Measurements from ENCODE around the gene PLEKHA7. TPM values are rescaled to one million over a fixed set of nuclear protein-coding genes. Genes with fewer than 3 reads are reported as not detected.
A peak's percentile ranks its signal among the peaks of the same experiment; 100 is the strongest.

Gene PLEKHA7
- total RNA-seq, 1 experiment from 2014 or later = not detected

DNA sequence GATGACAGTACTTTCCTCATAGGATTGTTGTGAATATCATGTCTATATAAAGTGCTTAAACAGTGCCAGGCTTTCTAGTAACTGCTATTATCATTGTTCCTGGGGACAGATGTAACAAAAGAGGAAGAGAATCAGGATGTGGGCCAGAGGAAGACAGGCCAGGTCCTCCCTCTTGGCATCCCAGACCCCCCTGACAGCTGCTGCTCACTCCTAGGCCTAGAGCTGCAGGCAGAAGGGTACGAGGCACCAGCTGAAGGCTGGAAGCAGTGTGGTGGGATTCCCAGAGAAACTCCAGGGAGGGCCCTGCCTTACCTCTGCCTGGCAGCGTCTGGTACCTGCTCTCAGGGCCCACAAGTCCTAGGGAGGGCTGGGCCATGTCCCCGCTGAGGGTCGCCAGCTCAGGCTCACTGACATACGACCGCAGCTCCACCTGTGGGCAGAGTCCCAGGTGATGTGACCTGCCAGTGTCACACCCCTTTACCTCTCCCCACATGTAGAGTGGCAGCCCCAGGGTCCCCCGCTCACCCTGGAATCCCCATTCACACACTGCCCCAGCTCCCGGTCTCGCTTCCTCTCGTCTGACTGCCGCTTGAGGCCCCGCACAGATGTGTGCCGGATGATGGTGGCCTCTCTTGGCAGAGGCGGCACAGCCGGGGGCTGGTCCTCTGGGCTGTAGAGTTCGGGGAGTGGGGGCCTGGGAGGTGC is 223.6 kb downstream of the PLEKHA7 start:
- no peak for DNase-seq
- no peak overlapping the region for H3K4me3 ChIP-seq
- H3K36me3 ChIP-seq = no peaks in the 10 kb centered on the region

DNA sequence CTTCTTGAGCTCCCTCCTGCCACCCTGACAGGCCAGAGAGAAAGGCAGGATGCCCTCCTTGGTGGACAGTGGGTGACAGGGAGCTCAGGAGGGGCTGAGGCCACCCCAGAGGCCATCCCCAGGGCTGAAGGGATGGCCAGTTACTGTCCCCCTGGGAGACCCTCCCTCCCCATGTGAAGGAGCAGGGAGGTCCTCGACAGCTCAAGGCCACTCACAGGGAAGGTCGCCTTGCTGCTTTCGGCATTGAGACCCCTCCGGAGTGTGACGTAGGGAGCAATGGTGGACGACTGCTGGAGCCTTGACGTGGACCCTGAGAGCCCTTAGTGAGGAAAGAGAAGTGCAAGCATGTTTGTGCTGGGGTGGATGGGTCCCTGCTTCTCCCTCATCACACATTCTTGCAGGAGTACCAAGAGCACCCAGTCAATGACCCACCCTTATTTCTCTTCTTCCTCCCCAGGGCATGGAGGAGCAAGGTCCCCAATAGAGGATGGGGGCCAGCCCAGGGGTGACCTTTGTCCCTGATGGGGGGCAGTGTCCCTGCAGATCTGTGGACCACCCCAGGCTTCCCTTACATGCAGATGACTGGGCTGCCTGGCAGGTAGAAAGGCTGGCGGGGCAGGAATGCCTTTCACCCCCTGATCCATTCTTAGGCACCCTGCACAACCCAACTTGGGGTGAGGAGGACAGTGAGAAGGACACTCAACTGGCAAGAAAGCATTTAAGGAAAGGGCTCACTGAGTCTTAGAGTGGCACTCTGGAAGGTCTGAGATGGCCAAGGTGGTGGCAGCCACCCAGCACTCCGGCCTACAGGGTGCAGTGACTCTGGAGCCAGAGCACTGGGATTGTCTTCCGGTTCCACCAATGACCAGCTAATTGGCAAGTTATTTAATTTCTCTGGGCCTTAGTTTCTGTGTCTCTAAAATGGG is 224.4 kb downstream of the PLEKHA7 start:
- Histone ChIP-seq H3K36me3 (no peaks in the 10 kb centered on the region), H3K9me3 (no peaks in the 10 kb centered on the region)
- DNase-seq = no peak

More for the DNA sequence above, 223.6 kb downstream of the PLEKHA7 start:
- Histone ChIP-seq H3K9me3 (no peaks in the 10 kb centered on the region), H3K27me3 (no peaks in the 10 kb centered on the region)

DNA sequence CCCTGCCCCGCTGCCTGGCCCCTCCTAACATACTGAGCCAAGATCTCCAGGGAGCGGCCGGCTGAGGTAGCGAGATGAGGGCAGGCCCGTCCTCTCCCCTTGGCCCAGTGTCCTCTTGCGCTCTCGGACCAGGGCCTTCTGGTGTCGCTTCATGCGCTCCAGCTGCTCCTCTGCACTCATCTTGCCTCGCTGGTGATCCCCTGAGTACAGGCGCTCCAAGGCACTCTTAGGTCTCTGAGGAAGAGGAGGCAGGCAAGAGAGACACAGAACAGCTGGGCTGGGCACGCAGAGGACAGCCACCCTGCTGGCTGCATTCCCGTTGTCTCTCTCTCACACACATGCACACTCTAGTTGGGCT is 225.2 kb downstream of the PLEKHA7 start:
- Histone ChIP-seq H3K4me3 (no peak overlapping the region), H3K36me3 (no peaks in the 10 kb centered on the region), H3K9me3 (no peaks in the 10 kb centered on the region), H3K27me3 (no peaks in the 10 kb centered on the region)
- no peak for DNase-seq

More for the DNA sequence above, 224.4 kb downstream of the PLEKHA7 start:
- no peaks in the 10 kb centered on the region for H3K27me3 ChIP-seq
- no peak overlapping the region for H3K4me3 ChIP-seq

DNA sequence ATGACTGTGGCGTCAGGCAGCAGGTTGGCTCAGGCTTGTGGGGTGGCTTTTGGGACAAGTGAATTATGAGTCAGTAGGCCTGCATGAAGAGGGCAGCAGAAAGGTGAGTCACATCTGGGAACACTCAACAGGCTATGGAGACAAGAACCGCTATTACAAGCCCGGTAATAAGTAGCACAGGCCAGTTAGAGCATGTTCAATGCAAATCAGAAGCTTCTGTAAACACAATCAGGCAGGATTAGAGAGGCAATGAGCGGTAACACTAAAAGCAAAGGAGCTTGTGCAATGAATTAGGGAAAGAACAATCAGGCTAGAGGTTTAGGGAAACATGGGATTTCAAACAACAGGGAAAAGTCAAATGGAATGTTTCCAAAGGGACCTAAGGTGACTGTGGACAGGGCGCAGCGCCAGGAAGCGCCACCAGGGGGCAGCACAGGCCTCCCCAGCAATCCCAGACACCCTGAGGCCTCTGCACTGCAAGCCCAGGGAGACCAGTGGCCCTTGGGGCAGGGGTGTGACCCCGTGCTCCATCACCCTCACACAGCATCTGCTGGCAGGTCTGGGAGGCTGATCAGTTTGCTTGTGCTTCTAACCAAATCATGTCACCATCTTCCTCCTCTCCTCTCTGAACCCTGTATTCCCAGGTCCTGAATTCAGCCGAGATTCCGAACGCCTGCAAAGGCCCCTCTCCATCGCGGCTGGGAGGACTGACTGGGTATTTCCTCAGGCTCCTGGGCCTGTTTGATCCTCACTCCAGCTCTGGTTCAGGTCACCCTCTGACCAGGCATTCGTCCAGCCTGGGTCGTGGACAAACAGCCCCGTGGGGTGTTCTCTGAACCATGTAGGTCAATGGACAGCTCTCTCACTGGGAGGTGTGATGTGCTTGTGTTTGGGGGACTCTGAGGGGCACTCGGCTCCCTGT is 225.8 kb downstream of the PLEKHA7 start:
- H3K36me3 ChIP-seq = no peaks in the 10 kb centered on the region
- H3K27me3 ChIP-seq = no peaks in the 10 kb centered on the region
- DNase-seq = peak; percentile 54
- H3K9me3 ChIP-seq = no peaks in the 10 kb centered on the region
- no peak overlapping the region for H3K4me3 ChIP-seq

DNA sequence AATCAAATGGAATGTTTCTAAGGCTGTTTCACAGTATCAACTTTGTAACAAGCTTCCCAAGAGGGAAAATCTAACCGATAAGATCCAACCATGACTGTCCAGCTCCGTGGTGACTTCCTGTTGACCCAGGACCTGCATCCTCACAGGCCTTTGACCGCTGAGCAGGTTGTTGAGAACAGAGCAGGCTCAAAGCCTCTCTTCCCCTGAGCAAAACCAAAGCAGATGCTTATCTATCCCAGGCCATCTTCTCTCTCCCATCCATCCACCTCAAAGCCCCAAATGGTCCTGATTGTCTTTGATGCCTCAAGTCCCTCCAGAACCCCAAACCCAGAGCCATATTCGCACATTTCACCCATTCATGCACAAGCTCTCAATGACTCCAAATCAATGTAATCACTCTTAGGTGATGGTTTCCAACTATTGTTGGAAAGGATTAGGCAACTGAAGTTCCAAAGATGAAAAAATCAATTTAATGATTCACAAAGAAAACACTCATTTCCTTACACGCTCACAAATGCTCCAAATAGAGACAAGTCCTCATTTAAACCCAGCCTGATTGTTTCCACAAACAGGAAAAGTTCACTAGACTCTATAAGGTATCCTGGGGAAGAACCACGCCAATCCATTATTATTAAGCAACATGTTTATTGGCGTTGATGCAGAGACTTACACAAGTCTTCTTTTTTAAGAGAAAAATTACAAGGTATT is 227.0 kb downstream of the PLEKHA7 start:
- H3K27me3 ChIP-seq = no peaks in the 10 kb centered on the region
- no peak overlapping the region for H3K4me3 ChIP-seq
- no peaks in the 10 kb centered on the region for H3K36me3 ChIP-seq
- DNase-seq = no peak
- H3K9me3 ChIP-seq = no peaks in the 10 kb centered on the region

DNA sequence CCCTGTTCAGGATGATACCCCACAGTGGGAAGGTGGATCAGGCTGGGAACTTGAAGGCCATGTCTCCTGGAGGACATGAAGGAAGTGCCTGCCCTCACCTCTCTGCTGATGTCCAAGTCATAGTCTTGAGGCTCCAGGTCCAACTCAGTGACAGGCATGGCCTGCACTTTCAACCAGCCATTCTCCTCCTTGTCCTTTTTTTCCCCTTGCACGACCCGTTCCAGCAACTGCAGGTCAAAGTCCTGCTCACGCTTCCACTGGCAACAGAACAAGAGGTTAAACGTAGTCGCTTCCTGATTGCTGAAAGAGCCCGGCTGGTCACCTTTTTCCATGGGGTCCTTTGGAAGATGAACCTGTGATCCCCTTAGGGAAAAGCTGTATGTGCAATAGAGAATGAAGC is 228.1 kb downstream of the PLEKHA7 start:
- H3K9me3 ChIP-seq = no peaks in the 10 kb centered on the region
- DNase-seq = no peak
- no peaks in the 10 kb centered on the region for H3K36me3 ChIP-seq
- no peaks in the 10 kb centered on the region for H3K27me3 ChIP-seq
- H3K4me3 ChIP-seq = no peak overlapping the region

DNA sequence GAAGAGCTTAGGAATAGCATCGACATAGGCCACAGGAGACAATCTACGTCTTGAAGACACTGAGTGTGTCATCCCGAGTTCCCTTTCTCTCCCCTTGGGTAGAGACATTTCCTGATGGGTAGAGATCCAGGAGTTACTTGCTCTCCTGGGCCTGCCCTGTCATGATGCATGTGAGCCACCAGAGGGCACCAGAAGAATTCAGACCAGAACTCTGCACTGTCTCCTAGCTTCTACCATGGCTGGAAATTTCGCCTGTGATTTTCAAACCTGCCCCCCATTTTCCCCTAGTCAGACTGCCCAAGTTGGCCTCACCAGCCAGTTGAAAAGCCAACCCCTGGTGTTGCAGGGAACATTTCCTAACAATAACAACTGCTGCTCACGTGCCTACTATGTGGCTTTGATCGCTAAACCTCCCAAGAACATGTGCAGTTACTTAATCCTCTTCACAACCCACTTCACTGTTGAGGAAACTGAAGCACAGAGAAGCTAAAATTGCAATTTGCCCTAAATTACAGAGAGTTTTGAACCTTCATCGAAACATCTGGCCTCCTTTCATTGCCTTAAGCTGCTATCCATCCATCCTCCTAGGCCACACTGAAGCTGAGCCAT is 228.6 kb downstream of the PLEKHA7 start:
- H3K9me3 ChIP-seq = no peaks in the 10 kb centered on the region
- DNase-seq = peak; percentile 38
- H3K4me3 ChIP-seq = no peak overlapping the region
- H3K36me3 ChIP-seq = no peaks in the 10 kb centered on the region
- no peaks in the 10 kb centered on the region for H3K27me3 ChIP-seq

DNA sequence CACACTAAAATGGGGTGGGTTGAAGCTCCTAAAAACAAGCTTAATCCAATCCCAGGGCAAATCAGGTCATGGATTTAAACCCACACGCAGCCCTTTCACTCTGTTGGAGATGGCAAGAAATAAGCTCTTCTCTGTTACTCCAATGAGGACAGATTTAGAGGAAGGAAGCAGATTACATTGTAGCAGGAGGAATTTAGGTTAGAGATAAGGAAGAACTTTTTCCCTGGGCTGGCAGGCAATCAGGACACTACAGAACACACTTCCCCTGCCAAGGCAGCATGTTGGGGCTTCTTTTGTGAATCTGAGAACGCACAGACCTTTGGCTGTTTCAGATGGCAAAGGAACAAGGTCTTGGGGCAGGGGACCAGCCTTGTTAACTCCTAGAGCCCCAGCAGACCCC is 229.5 kb downstream of the PLEKHA7 start:
- H3K4me3 ChIP-seq = no peak overlapping the region
- no peaks in the 10 kb centered on the region for H3K36me3 ChIP-seq
- no peak for DNase-seq
- no peaks in the 10 kb centered on the region for H3K9me3 ChIP-seq
- no peaks in the 10 kb centered on the region for H3K27me3 ChIP-seq

DNA sequence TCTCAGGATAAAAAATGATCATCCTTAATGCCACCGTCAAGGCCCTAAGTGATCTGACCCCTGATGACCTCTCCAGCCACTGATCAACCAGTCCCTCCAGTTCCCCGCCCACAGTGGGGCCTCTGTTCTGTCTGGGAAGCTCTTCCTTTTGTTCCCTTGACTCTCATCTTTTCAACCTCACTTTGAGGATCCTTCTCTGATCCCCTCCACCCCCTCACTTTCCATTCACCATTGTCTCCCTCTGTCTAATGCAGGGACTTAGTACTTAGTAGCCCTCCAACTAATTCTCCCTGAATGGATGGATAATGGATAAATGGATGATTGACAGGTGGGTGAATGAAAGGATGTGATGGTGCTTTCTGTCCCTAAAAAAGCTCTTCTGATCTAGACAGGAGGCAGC is 230.1 kb downstream of the PLEKHA7 start:
- no peak for DNase-seq
- no peaks in the 10 kb centered on the region for H3K9me3 ChIP-seq
- no peaks in the 10 kb centered on the region for H3K27me3 ChIP-seq
- no peaks in the 10 kb centered on the region for H3K36me3 ChIP-seq
- H3K4me3 ChIP-seq = no peak overlapping the region

DNA sequence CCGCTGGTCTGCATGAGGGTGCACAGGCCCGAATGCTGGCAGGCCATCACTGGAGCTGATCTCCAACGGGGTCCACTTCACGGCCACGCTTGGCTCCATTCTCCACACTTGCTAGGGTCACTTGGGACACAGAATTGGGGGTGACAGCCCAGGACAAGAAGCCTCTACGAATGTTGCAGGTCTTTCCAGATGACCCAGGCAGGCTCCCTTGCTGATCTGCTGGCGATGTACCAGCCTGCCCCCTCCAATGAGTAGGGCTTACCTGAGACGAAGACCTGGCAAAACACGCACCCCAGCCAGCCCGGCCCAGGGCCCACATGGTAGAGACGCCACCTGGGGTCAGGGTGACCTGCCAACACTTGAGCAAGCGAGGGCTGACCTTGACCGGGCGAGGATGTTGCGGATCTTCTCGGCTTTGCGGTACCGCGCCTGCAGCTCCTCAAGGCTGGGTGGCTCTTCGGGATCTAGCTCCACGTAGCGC is 230.9 kb downstream of the PLEKHA7 start:
- no peak overlapping the region for H3K4me3 ChIP-seq
- H3K9me3 ChIP-seq = no peaks in the 10 kb centered on the region
- no peaks in the 10 kb centered on the region for H3K27me3 ChIP-seq
- no peak for DNase-seq
- no peaks in the 10 kb centered on the region for H3K36me3 ChIP-seq

DNA sequence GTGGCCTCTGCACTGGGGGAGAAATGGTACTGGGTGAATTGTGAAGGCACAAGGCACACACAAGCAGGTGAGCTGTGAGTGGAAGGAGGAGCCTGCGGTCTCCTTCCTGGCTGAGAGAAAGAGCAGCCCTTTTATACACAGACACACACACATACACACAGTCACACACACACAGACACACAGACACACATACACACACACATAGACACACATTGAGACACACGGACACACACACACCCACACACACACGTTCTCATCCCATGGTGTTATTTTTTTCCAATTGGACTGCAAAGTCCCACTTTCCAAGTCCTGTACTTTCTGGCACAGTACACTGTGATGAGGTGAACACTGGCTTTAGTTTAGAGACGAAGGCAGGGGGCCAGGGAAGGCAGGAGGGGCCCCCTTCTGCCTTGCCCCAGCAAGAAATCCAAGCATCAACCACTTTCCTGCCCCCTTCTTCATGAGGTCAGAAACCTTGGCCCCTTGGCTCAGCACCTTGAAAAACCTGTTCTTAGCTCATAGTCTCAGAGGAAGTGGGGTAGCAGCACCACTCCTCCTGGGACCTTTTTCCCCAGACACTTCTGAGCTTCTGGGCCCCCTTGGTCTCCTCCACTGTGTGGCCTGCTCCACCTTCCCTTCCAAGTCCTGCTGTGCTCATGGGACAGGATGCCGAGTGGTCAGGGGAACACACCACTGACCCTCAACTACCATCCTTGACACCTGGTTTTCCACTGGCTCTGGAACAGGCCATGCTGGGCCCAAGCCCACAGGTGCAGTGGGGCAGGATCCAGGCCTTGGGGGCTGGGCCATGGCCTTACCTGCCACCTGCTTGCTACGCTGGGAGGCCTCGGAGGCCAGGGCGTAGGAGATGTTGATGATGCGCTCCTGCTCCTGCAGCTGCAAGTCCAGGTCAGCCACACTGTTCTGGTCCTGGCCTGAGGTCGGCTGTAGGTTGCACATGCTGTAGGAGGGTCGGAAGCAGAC is 232.0 kb downstream of the PLEKHA7 start:
- no peak for DNase-seq
- H3K36me3 ChIP-seq = no peaks in the 10 kb centered on the region
- no peaks in the 10 kb centered on the region for H3K9me3 ChIP-seq
- no peak overlapping the region for H3K4me3 ChIP-seq
- no peaks in the 10 kb centered on the region for H3K27me3 ChIP-seq

DNA sequence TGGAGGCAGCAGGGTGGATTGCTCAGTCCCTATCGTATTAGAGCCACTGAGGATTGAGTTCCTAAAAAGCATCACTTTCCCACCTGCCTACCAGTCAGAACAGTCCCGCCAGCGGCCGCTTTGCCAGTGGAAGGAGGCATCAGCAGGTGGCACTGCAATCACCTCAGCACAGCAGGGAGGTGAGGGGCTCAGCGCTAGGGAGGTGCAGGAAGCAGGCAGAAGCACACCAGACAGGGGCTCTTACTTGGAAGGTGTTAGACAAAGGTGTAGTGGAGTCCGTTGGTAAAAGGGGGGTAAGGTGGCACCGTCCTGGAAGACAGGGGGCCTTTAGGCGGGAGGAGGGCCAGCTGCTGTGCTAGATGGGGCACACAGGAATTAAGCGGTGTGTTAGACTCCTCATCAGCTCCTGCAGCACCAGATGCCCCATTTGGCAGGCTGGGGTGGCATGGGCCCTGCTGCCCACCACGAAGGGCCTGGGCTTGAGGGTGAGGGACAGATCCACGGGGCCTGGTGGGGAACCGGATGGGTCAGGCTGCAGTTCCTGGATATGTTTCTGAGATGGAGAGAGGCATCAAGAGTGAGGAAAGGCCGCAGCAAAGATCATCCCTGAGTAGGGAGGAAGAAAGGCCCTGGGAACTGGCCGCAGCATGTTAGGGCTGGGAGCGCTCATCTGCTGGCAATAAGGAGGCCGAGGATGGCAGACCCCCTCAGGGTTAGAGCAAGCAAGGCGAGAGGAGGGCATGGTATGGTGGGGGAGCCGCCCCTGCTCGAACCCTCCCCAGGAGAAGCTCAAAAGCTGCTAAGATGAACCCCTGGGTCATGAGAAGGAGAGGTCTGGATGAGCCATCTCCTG is 233.3 kb downstream of the PLEKHA7 start:
- no peaks in the 10 kb centered on the region for H3K36me3 ChIP-seq
- H3K4me3 ChIP-seq = no peak overlapping the region
- H3K27me3 ChIP-seq = no peaks in the 10 kb centered on the region
- DNase-seq = no peak
- no peaks in the 10 kb centered on the region for H3K9me3 ChIP-seq

DNA sequence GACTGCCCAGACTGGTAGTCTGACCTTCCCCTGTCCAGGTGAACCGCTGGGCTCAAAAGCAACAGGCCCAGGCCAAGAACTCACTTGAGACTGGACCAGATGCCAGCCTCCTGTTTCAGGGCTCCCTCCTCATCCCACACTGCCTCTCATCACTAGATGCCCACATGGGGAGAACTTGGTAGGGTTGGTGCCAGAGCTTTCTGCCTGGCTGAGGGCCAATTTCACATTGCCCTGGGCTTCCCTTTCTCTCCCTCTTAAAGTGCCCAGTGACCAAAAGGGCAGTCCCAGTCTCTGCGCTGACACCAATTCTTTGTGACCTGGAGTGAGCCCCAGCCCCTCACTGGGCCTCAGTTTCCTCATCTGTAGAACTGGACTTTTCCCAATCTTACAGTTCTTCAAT is 234.1 kb downstream of the PLEKHA7 start:
- no peak for DNase-seq
- Histone ChIP-seq H3K27me3 (no peaks in the 10 kb centered on the region), H3K4me3 (no peak overlapping the region), H3K36me3 (no peaks in the 10 kb centered on the region), H3K9me3 (no peaks in the 10 kb centered on the region)

DNA sequence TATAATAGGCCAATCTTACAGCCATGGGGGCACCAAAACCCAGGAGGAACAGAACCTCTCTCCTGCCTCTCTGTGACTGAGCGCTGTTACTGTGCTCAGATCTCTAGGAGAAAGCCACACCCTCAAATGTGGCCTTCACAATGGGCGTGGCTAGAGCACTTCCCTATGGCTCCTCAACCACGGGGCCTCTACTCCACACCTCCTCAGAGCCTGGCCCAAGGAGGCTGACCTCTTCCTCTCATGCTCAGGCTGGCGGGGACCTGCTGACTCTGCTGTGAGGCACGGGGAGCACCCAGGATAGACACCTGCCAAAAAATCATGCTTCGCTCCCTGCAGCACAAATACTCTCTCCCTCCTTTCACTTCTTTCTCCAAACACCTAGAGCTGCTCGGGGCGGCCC is 234.8 kb downstream of the PLEKHA7 start:
- H3K27me3 ChIP-seq = no peaks in the 10 kb centered on the region
- H3K4me3 ChIP-seq = no peak overlapping the region
- no peak for DNase-seq
- H3K36me3 ChIP-seq = no peaks in the 10 kb centered on the region
- H3K9me3 ChIP-seq = no peaks in the 10 kb centered on the region

Data from MG63 (cell line).